ENCODE results near the gene KLHL30. TPM values are rescaled to one million over a fixed set of nuclear protein-coding genes. Genes with fewer than 3 reads are reported as not detected.

KLHL30 gene
- total RNA-seq, 2 donors from 2014 or later: 0.18 to 0.28 TPM

DNA sequence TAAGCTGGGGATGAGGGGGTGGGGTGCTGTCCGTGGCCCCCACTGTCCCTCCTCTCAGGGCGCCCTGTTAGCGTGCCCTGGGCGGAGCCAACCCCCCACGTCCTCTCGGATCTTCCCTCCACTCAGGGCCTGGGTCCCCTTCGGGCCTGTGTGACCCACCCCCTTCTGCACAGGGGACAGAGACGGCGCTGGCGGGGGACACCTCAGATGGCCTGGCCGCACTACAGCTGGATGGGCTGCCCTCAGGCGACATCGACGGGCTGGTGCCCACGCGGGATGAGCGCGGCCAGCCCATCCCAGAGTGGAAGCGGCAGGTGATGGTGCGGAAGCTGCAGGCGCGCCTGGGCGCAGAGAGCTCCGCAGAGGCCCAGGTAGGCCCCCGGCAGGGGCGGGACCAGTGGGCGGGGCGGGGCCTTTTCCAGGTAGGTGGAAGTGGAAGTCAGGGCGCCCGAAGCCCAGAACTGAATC is 9.9 kb upstream of the KLHL30 start:
- DNase-seq: no peak
- ATAC-seq: no peak
- intact Hi-C loops (cut with DNase I, micrococcal nuclease): no loop called here

DNA sequence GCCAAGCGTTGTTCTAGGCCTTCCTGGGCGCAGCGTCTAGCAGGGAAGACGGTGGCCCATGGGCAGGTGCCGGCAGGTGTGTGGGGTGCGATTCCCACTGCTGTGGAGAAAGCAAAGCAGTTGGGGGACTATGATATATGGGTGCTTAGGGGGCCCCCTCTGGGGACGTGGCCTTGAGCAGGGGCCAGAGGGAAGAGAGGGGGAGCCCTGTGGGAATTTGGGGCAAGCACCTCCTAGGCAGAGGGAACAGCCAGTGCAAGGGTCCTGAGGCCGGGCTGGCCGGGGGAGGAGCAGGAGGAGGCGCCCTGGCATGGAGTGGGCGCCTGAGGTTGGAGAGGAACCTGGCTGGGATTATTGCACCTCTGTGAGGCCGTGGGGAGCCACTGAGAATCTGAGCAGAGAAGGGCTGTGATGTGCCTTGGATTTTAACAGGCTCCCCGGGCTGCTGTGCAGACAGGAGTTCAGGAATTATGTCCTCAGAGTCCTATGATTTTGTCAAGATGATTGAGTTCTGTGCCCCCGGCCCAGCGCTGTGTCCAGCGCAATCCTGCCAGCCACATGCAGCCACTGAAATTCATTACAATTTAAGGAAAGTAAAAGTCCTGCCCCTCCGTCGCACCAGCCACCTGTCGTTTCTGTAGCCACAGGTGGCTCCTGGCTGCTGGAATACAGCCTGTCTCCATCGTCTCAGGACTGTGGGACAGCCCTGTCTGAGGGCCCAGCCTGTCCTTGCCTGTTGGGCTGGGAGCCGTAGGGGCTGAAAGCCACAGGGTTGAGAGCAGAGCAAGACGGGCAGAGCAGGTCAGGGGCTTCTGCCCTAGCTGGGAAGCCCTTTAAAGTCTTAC is 9.1 kb upstream of the KLHL30 start:
- DNase-seq (no peak), ATAC-seq (no peak)
- intact Hi-C loops (cut with DNase I, micrococcal nuclease): no loop called here

DNA sequence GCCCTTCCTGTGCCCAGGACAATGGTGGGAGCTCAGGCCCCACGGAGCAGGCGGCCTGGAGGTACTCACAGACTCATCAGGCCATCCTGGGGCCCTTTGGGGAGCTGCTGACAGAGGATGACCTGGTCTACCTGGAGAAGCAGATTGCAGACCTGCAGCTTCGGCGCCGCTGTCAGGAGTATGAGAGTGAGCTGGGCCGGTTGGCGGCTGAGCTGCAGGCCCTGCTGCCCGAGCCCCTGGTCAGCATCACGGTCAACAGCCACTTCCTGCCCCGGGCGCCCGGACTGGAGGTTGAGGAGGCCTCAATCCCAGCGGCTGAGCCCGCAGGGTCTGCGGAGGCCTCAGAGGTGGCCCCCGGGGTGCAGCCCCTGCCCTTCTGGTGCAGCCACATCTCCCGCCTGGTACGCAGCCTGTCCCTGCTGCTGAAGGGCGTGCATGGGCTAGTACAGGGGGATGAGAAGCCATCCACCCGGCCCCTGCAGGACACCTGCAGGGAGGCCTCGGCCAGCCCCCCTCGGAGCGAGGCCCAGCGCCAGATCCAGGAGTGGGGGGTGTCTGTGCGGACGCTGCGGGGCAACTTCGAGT is 8.3 kb upstream of the KLHL30 start:
- DNase-seq: no peak
- ATAC-seq: no peak
- intact Hi-C loops (cut with DNase I, micrococcal nuclease): no loop called here

- DNase-seq (no peak), ATAC-seq (no peak)
- intact Hi-C loops (cut with DNase I, micrococcal nuclease): no loop called here
Measured at GRCh38 chr2:238130696-238131628, 7.5 kb upstream of the KLHL30 start.

DNA sequence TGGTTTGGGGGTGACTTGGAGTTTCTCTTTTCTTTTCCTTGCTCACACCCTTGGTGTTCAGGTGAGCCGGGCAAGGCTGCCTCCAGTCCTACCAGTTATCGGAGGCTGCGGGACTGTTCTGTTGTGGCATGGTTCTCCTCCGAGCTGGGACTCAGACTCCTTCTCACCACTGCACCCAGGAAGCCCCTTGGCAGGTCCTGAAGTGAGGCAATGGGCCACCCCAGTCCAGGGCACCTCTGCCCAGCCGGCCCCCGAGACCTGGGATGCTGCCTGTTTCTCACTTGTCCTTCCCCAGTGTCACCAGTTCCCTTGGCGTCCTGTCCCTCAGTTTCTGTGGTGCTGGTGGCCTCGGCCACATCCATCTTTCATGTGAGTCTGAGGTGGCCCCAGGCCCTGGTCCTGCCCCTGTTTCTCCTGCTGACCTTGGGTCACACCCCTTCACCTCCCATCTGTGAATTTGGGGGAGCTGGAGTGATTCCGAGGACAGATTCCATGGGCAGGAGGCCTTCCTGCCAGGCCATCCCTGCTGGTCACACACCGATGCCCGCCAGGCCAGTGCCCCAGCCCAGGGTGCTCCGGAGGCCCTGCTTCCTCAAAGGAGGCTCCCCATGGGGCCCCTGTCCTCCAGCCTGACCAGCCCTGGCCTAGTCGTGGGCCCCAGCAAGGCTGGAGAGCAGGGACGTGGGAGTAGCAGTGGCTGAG is 6.6 kb upstream of the KLHL30 start:
- no peak for ATAC-seq
- no peak for DNase-seq
- intact Hi-C loops (cut with DNase I, micrococcal nuclease): no loop called here

- intact Hi-C loops (cut with DNase I, micrococcal nuclease): no loop called here
- ATAC-seq: no peak
- no peak for DNase-seq
Measured at GRCh38 chr2:238132463-238133450, 5.7 kb upstream of the KLHL30 start.

- intact Hi-C loops (cut with DNase I, micrococcal nuclease): no loop called here
- no peak for ATAC-seq
- DNase-seq: no peak
Measured at GRCh38 chr2:238133499-238134392, 4.7 kb upstream of the KLHL30 start.

- intact Hi-C loops (cut with DNase I, micrococcal nuclease): no loop called here
- DNase-seq: no peak
- no peak for ATAC-seq
Measured at GRCh38 chr2:238134393-238134785, 4.1 kb upstream of the KLHL30 start.

GRCh38 chr2:238135601-238136150 is 2.8 kb upstream of the KLHL30 start:
- no peak for ATAC-seq
- no peak for DNase-seq
- intact Hi-C loops (cut with DNase I, micrococcal nuclease): no loop called here

GRCh38 chr2:238136820-238137537 is 1.5 kb upstream of the KLHL30 start:
- no peak for ATAC-seq
- no peak for DNase-seq
- intact Hi-C loops (cut with DNase I, micrococcal nuclease): no loop called here

DNA sequence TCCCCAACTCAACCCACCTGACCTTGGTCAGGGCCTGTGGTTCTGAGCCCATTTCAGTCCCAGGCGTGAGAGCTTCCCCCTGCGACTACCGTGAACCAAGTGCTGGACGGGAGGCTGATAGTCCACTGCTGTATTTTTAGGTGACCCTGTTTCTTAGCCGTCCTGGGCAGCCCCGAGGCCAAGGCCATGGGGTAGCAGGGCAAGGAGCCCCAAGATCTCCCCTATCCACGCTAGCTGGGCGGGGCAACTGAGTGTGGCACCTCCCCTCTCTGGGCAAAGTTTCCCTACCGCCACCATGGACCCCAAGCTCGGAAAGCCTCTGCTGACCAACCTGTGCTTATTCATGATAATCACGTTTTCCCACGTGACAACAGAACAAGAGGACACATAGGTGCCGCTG is 583 bp upstream of the KLHL30 start:
- ATAC-seq (no peak), DNase-seq (no peak)
- intact Hi-C loops (cut with DNase I, micrococcal nuclease): no loop called here

DNA sequence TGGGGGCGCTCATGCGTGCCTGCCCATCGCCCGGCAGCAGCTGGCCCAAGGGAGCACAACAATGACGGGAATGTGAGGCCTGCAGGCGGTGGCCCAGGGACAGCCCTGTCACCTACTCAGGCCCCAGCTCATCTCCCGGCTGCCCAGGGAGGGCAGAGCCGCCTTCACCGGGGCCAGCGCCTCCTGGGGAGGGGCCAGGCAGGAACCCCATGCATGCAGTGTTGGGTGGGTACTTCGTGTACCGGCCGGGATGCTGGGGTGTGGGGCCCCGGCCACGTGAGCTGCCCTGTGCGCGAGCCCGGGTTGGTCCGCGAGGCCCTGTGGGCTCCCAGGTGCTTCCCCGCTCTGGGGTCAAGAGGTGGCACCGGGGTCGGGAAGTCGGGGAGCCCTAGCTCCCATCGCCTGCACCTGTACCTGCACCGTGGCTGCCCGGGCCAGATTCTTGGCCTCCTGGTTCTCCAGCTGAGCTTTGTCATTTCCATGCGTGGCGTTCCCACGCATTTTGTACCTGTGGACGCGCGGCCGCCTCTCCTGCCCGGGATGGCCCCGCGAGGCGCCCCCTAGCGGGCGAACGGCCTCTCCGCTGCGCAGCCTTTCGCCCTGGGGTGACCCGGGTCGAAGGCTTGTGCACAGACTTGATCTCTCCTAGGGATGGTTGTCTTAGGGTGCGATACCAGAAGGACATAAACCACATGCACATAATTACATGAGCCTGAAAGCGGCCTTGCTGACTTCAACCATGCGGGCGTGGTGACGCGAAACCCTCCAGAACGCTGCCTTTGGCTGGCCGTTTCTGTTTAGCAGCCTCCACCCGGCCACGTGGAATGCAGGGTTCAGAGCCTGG is 950 bp downstream of the KLHL30 start:
- ATAC-seq (no peak), DNase-seq (no peak)
- intact Hi-C loops (cut with DNase I, micrococcal nuclease): no loop called here

- no peak for ATAC-seq
- intact Hi-C loops (cut with DNase I, micrococcal nuclease): no loop called here
Measured at GRCh38 chr2:238140040-238140439, 1.6 kb downstream of the KLHL30 start.

GRCh38 chr2:238140721-238141540 is 2.5 kb downstream of the KLHL30 start:
- intact Hi-C loops (cut with DNase I, micrococcal nuclease): no loop called here
- no peak for DNase-seq
- ATAC-seq: no peak

More at GRCh38 chr2:238140040-238140439, 1.6 kb downstream of the KLHL30 start:
- no peak for DNase-seq
